Stimulated activated memory B cell treated with anti-CD40 and anti-IgM and Interleukin-4, amounts not matched to agents 10 μg/mL and 1 μg/mL and 100 μg/mL, for 72 hours (primary cell): ENCODE results near the gene LYPLA2.
"Not testable (repeated sequence)": the region's sequence is repeated elsewhere in the genome, so short reads cannot be mapped to it uniquely, and the experiment has no call there.

Experiments used
- ATAC-seq: fragments of 150-1000 bp; cut with Tn5 transposase; 2 replicates; pipeline ENCODE4 v1.10.0; 2021
- H3K27ac Mint-ChIP-seq: one replicate; pipeline ENCODE4 v1.8.0; 2022; ENCODE audit warnings: mild to moderate bottlenecking, mixed read lengths
- H3K27me3 Mint-ChIP-seq: one replicate; pipeline ENCODE4 v1.8.0; 2022; ENCODE audit warnings: mixed read lengths
- H3K36me3 Mint-ChIP-seq: one replicate; pipeline ENCODE4 v1.8.0; 2022; ENCODE audit warnings: mixed read lengths
- H3K4me1 Mint-ChIP-seq: one replicate; pipeline ENCODE4 v1.8.0; 2022; ENCODE audit warnings: mixed read lengths
- H3K4me3 Mint-ChIP-seq: one replicate; pipeline ENCODE4 v1.8.0; 2022; ENCODE audit warnings: mild to moderate bottlenecking, moderate library complexity, mixed read lengths
- H3K9me3 Mint-ChIP-seq: one replicate; pipeline ENCODE4 v1.8.0; 2022; ENCODE audit warnings: mixed read lengths

LYPLA2 gene

DNA sequence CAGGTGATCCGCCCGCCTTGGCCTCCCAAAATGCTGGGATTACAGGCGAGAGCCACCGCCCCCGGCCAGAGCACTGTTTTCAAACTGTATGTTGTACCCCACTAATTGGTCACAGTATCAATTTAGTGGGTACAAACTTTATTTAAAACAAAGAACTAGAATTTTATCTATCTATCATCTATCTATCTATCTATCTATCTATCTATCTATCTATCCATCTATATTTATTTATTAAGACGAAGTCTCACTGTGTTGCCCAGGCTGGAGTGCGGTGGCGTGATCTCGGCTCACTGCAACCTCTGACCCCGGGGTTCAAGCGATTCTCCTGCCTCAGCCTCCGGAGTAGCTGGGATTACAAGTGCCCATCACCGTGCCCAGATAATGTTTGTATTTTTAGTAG, 35.6 kb downstream of the LYPLA2 start:
- peak overlapping the region; percentile 41 for H3K4me3 Mint-ChIP-seq
- H3K4me1 Mint-ChIP-seq: peaks cover 25% of the 10 kb centered on the region
- H3K27me3 Mint-ChIP-seq, H3K9me3 Mint-ChIP-seq, H3K36me3 Mint-ChIP-seq, ATAC-seq: not testable (repeated sequence)
- peak overlapping the region; percentile 98 for H3K27ac Mint-ChIP-seq

DNA sequence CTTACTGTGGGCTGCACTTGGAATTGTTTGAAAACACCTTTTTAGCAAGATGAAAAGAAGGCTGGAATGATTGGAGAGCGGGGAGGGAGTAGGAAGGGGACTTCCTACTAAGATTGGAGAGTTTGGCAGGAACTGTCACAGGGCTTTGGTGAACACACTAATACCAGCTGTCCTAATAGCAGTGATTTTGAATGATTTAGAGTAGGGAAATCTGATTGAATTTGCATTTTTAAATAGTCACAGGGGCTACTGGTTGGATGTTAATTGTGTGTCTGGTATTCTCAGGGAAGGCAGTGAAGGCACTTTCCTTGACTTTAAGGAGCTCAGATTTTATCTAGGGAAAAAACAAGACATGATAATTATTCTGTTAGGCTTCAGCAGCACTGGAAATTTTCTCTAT, 36.8 kb downstream of the LYPLA2 start:
- Mint-ChIP-seq H3K36me3 (no peaks in the 10 kb centered on the region), H3K27ac (no peak overlapping the region), H3K9me3 (no peaks in the 10 kb centered on the region), H3K4me3 (no peak overlapping the region), H3K27me3 (no peaks in the 10 kb centered on the region), H3K4me1 (peaks cover 20% of the 10 kb centered on the region)
- no peak for ATAC-seq

DNA sequence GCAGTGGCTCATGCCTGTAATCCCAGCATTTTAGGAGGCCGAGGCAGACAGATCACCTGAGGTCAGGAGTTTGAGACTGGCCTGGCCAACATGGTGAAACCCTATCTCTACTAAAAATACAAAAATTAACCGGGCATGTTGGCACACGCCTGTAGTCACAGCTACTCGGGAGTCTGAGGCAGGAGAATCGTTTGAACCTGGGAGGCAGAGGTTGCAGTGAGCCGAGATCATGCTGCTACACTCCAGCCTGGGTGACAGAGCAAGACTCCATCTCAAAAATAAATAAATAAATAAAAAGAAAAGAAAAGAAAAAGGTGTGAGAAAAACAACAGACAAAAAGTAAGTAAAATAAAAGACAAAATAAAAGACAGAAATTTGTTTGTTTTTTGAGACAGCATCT, 43.2 kb downstream of the LYPLA2 start:
- H3K36me3 Mint-ChIP-seq, H3K9me3 Mint-ChIP-seq, H3K27me3 Mint-ChIP-seq, H3K27ac Mint-ChIP-seq, ATAC-seq, H3K4me3 Mint-ChIP-seq: not testable (repeated sequence)
- peaks cover 24% of the 10 kb centered on the region for H3K4me1 Mint-ChIP-seq

DNA sequence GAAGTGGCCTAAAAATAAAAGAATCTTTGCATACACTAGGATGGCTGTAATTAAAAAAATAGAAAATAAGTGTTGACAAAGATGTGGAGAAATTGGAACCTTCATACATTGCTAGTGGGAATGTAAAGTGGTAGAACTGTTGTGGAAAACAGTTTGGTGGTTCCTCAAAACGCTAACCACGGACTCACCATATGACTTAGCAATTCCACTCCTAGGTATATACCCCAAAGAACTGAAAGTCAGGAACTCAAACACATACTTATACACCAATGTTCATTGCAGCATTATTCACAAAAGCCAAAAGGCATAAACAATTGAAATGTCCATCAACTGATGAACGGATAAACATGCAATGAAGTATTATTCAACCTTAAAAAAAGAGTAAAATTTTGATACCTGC, 45.1 kb downstream of the LYPLA2 start:
- peak; percentile 62 for ATAC-seq
- Mint-ChIP-seq H3K9me3 (no peaks in the 10 kb centered on the region), H3K4me3 (no peak overlapping the region), H3K4me1 (peaks cover 24% of the 10 kb centered on the region), H3K27ac (no peak overlapping the region), H3K36me3 (no peaks in the 10 kb centered on the region), H3K27me3 (no peaks in the 10 kb centered on the region)

DNA sequence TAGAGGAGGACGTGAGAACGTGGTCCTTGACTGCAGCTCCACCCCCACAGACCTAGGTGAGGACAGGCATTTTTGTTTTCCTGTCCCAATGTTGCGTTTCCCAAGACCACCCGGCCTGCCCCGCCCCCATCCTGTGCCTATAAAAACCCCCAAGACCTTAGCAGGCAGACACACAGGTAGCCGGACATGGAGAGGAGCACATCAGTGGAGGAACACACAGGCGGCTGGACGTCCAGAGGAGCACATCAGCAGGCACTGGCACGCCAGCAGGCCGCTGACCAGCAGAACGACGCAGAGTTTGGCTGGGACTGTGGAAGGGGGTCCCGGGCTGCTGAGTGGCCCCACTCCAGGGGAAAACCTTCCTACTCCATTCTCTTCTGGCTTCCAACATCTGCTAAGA, 47.0 kb downstream of the LYPLA2 start:
- Mint-ChIP-seq H3K9me3 (no peaks in the 10 kb centered on the region), H3K27ac (peak overlapping the region; percentile 86), H3K27me3 (no peaks in the 10 kb centered on the region), H3K4me1 (peaks cover 24% of the 10 kb centered on the region), H3K4me3 (peak overlapping the region; percentile 72), H3K36me3 (no peaks in the 10 kb centered on the region)
- ATAC-seq: peak; percentile 4

DNA sequence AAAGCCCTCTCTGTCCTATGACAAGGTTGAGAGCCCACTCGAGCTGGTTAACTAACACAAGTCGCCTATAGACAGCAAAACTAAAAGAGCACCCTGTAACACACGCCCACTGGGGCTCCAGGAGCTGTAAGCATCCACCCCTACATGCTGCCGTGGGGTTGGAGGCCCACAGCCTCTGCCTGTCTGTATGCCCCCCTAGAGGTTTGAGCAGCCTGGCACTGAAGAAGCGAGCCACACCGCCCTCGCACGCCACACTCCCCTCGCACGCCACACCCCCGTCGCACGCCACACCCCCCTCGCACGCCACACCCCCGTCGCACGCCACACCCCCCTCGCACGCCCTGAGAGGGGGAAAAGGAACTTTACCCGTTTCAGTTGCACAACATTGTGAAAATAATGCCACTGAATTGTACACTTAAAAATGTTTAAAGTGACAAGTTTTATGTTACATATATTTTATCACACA, 47.5 kb downstream of the LYPLA2 start:
- H3K4me1 Mint-ChIP-seq: peaks cover 24% of the 10 kb centered on the region
- H3K36me3 Mint-ChIP-seq: no peaks in the 10 kb centered on the region
- H3K27me3 Mint-ChIP-seq: no peaks in the 10 kb centered on the region
- ATAC-seq: peak; percentile 99
- H3K27ac Mint-ChIP-seq: peak overlapping the region; percentile 86
- no peaks in the 10 kb centered on the region for H3K9me3 Mint-ChIP-seq
- peak overlapping the region; percentile 72 for H3K4me3 Mint-ChIP-seq

DNA sequence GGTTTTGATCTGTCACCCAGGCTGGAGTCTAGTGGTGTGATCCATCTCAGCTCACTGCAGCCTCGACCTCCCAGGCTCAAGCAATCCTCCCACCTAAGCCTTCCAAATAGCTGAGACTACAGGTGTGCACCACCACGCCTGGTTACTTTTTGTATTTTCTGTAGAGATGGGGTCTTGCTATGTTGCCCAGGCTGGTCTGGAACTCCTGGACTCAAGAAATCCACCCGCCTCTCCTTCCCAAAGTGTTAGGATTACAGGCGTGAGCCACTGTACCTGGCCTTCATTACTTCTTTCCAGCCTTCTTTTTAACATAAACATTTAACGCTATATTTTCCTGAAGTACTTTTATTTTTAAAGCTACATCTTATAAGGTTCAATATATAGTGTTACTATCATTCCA, 52.7 kb downstream of the LYPLA2 start:
- no peak overlapping the region for H3K4me3 Mint-ChIP-seq
- no peaks in the 10 kb centered on the region for H3K9me3 Mint-ChIP-seq
- no peaks in the 10 kb centered on the region for H3K27me3 Mint-ChIP-seq
- H3K36me3 Mint-ChIP-seq: peaks cover 34% of the 10 kb centered on the region
- ATAC-seq: no peak
- H3K4me1 Mint-ChIP-seq: peaks cover under 1% of the 10 kb centered on the region
- H3K27ac Mint-ChIP-seq: no peak overlapping the region
